Peyer's patch (tissue), 4 donors: ENCODE results near the gene SMAD4. TPM values are rescaled to one million over a fixed set of nuclear protein-coding genes. Genes with fewer than 3 reads are reported as not detected.

Experiments used
- DNase-seq, 3 donors: peaks; one replicate each; pipeline ENCODE4 v3.0.0-alpha.2; 2017 to 2019
- H3K27ac ChIP-seq, 4 donors: fragments of 200-600 bp; sonication (generic); one replicate each; pipeline ENCODE4 v1.5.1; 2016 to 2019
- H3K27me3 ChIP-seq, 2 donors: fragments of 200-600 bp; sonication (generic); one replicate each; pipeline ENCODE4 v1.5.1; 2019
- H3K36me3 ChIP-seq, 3 donors: fragments of 200-600 bp; sonication (generic); one replicate each; pipeline ENCODE4 v1.5.1; 2016 to 2019
- H3K4me1 ChIP-seq, 4 donors: fragments of 200-600 bp; sonication (generic); one replicate each; pipeline ENCODE4 v1.5.1; 2016 to 2019
- H3K4me3 ChIP-seq, 4 donors: fragments of 200-600 bp; sonication (generic); 1 replicate in 3 of 4; 2 replicates in 1 of 4; pipeline ENCODE4 v1.5.1; 2016 to 2019; ENCODE audit warnings: mild to moderate bottlenecking in 1 of 4
- H3K9me3 ChIP-seq, 4 donors: fragments of 200-600 bp; sonication (generic); one replicate each; pipeline ENCODE4 v1.5.1; 2016 to 2019; ENCODE audit warnings: mild to moderate bottlenecking in 1 of 4
- POLR2A ChIP-seq, 2 donors: fragments of 450-650 bp; IDR thresholded peaks; one replicate each; pipeline ENCODE4 v1.5.1; 2017; ENCODE audit warnings: antibody characterized with exemption in 2 of 2, mild to moderate bottlenecking in 2 of 2, moderate library complexity in 2 of 2
- total RNA-seq, 4 donors: library from RNA; depleted of rRNA; stranded (reverse); fragments of >200 nt; gene quantifications; one replicate each; pipeline ENCODE4 v1.1.0, GENCODE V29; 2016
- TF ChIP-seq, protein P1 (sequence below), 6 experiments: fragments of 450-650 bp in 4 of 6; fragments of 200-600 bp in 2 of 6; sonication (generic) in 1 of 6; IDR thresholded peaks; one replicate each; pipeline ENCODE4 v1.5.1; 2017 to 2019; ENCODE audit warnings: antibody characterized with exemption in 6 of 6, mild to moderate bottlenecking in 3 of 6, moderate library complexity in 1 of 6

Gene SMAD4
- total RNA-seq, 4 donors from 2014 or later = 79.0 to 109 (median 94.0) TPM

DNA sequence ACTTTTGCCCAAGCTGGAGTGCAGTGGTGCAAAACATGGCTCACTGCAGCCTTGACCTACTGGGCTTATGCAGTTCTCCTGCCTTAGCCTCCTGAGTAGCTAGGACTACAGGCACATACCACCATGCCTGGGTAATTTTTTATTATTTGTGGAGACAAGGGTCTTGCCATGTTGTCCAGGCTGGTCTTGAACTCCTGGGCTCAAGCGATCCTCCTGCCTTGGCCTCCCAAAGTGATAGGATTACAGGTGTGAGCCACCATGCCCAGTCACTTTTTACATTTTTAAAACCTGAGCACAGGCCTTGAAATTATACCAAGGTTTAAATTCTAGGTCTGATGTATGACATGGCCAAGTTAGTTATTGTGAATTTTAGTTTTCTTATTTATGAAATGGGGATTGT is 18.2 kb downstream of the SMAD4 start:
- H3K27me3 ChIP-seq = no peaks in the 10 kb centered on the region
- H3K27ac ChIP-seq = no peak overlapping the region
- no peak for TF ChIP-seq POLR2A (IDR thresholded peaks at IDR 0.05)
- TF ChIP-seq, protein P1, sequence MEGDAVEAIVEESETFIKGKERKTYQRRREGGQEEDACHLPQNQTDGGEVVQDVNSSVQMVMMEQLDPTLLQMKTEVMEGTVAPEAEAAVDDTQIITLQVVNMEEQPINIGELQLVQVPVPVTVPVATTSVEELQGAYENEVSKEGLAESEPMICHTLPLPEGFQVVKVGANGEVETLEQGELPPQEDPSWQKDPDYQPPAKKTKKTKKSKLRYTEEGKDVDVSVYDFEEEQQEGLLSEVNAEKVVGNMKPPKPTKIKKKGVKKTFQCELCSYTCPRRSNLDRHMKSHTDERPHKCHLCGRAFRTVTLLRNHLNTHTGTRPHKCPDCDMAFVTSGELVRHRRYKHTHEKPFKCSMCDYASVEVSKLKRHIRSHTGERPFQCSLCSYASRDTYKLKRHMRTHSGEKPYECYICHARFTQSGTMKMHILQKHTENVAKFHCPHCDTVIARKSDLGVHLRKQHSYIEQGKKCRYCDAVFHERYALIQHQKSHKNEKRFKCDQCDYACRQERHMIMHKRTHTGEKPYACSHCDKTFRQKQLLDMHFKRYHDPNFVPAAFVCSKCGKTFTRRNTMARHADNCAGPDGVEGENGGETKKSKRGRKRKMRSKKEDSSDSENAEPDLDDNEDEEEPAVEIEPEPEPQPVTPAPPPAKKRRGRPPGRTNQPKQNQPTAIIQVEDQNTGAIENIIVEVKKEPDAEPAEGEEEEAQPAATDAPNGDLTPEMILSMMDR (IDR thresholded peaks at IDR 0.05) = no peak
- H3K4me3 ChIP-seq = no peak overlapping the region
- DNase-seq = no peak
- H3K9me3 ChIP-seq = no peaks in the 10 kb centered on the region
- H3K36me3 ChIP-seq = peaks cover 0 to 34% (median 0%) of the 10 kb centered on the region in 3 donors
- peaks cover 0 to 25% (median 3%) of the 10 kb centered on the region in 4 donors for H3K4me1 ChIP-seq

DNA sequence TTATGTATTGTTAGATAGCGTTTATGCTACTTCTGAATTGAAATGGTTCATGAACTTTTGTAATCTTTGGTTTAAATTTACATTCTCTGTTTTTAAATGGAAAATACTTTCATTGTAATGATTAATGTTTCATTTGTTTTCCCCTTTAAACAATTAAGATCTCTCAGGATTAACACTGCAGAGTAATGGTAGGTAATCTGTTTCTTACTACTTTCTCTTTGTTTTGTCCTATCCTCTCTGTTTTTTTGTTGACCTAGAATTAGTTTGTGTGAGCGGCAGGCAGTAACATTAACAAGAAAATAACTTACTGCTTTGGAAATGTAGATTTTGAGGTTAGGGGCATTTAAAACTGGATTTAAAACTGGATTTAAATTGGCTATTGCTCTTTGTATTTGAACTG is 19.1 kb downstream of the SMAD4 start:
- DNase-seq = no peak

DNA sequence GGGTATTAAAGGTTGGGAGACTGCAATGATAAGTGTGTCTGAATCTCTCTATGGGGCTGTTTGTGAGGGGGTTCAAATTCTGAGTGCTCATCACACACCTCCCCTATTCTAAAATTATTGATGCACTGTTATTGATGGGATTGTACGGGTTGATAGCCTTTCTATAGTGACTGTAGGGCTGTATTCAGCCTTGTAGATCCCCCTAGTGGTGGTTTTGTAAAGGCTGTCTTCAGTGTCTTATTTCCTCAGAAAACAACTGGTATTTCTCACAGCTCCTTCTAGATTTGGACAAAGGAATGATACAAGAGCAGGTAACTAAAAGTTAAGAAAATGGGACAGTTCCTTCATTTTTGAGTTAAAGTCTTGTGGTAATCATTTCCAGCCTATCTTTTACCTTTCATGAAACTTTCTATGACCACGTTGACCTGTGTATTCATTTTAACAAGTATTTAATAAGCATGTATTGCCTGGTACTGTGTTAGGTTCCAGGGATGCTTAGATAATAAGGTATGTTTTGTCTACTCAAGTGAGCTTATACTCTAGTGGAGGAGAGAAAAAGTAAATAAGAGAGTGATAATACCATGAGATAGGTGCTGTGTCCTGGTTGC is 21.2 kb downstream of the SMAD4 start:
- H3K4me3 ChIP-seq = no peak overlapping the region
- H3K36me3 ChIP-seq = peaks cover 0 to 48% (median 0%) of the 10 kb centered on the region in 3 donors
- H3K27me3 ChIP-seq = no peaks in the 10 kb centered on the region
- TF ChIP-seq POLR2A (IDR thresholded peaks at IDR 0.05) = no peak
- TF ChIP-seq, protein P1 (IDR thresholded peaks at IDR 0.05) = peak; percentile 52 to 79 (median 74)
- no peak overlapping the region for H3K27ac ChIP-seq
- no peak for DNase-seq
- H3K4me1 ChIP-seq = peaks cover 0 to 6% (median 0%) of the 10 kb centered on the region in 4 donors
- H3K9me3 ChIP-seq = no peaks in the 10 kb centered on the region

More for the DNA sequence above, 19.1 kb downstream of the SMAD4 start:
- no peak for TF ChIP-seq POLR2A (IDR thresholded peaks at IDR 0.05)
- TF ChIP-seq, protein P1 (IDR thresholded peaks at IDR 0.05) = no peak
- H3K4me1 ChIP-seq = peaks cover 0 to 23% (median 3%) of the 10 kb centered on the region in 4 donors
- H3K36me3 ChIP-seq = peaks cover 0 to 34% (median 0%) of the 10 kb centered on the region in 3 donors
- no peaks in the 10 kb centered on the region for H3K27me3 ChIP-seq
- no peak overlapping the region for H3K27ac ChIP-seq
- no peaks in the 10 kb centered on the region for H3K9me3 ChIP-seq
- no peak overlapping the region for H3K4me3 ChIP-seq

DNA sequence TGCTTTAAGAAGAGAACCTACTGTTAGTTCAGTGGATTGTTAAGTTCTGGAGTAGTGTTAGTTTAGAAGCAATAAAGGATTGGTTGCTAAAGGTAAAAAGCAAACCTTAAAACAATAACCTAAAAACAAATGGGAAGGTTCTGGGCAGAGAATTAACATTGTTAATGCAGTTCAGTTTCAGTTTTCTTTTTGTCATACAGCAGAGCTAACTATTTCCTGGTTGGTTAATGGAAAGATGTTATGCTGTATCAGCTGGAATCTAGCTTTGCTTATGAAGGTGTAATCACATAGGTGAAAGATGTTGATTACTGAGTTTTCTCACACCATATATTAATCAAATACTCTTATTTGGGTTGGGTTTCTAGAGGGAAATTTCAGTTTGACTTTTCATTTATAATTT is 23.8 kb downstream of the SMAD4 start:
- no peak for DNase-seq
- H3K36me3 ChIP-seq = peaks cover 0 to 44% (median 0%) of the 10 kb centered on the region in 3 donors
- H3K4me3 ChIP-seq = no peak overlapping the region
- no peaks in the 10 kb centered on the region for H3K9me3 ChIP-seq
- H3K27me3 ChIP-seq = no peaks in the 10 kb centered on the region
- peaks cover 0 to 6% (median 0%) of the 10 kb centered on the region in 4 donors for H3K4me1 ChIP-seq
- no peak for TF ChIP-seq POLR2A (IDR thresholded peaks at IDR 0.05)
- TF ChIP-seq, protein P1 (IDR thresholded peaks at IDR 0.05) = no peak
- peak overlapping the region in 1 of 4 donors; percentile 30 for H3K27ac ChIP-seq

DNA sequence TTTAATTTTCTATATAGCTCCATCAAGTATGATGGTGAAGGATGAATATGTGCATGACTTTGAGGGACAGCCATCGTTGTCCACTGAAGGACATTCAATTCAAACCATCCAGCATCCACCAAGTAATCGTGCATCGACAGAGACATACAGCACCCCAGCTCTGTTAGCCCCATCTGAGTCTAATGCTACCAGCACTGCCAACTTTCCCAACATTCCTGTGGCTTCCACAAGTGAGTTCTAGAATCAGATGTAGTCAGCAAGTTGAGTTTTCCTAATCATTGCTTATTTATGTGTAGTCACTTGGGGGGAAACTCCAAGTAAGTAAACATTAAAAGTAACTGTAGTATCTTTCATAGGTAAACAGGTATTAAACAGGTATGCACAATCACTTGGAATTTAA is 24.8 kb downstream of the SMAD4 start:
- H3K36me3 ChIP-seq = peaks cover 0 to 46% (median 0%) of the 10 kb centered on the region in 3 donors
- DNase-seq = no peak

More for the DNA sequence above, 24.8 kb downstream of the SMAD4 start:
- Histone ChIP-seq H3K4me1 (peaks cover 0 to 6% (median 0%) of the 10 kb centered on the region in 4 donors), H3K27me3 (no peaks in the 10 kb centered on the region), H3K27ac (no peak overlapping the region), H3K4me3 (no peak overlapping the region), H3K9me3 (no peaks in the 10 kb centered on the region)
- TF ChIP-seq, protein P1 (IDR thresholded peaks at IDR 0.05) = no peak
- no peak for TF ChIP-seq POLR2A (IDR thresholded peaks at IDR 0.05)
